ENCODE measurements around the gene SUPT16H.
"Not testable (repeated sequence)": the region's sequence is repeated elsewhere in the genome, so short reads cannot be mapped to it uniquely, and the experiment has no call there.

SUPT16H gene

GRCh38 chr14:21367582-21368144, 16.2 kb downstream of the SUPT16H start:
- DNase-seq (ENCODE audit: low read depth): no peak

- DNase-seq (ENCODE audit: low read depth): no peak
These were observed 27.3 kb downstream of the SUPT16H start for GRCh38 chr14:21356511-21356910.

GRCh38 chr14:21352587-21352986, 31.2 kb downstream of the SUPT16H start:
- no peak for DNase-seq (ENCODE audit: low read depth)

GRCh38 chr14:21350539-21350938, 33.3 kb downstream of the SUPT16H start:
- no peak for DNase-seq (ENCODE audit: low read depth)

GRCh38 chr14:21347201-21347600, 36.6 kb downstream of the SUPT16H start:
- DNase-seq (ENCODE audit: low read depth): no peak

GRCh38 chr14:21346532-21347135, 37.2 kb downstream of the SUPT16H start:
- no peak for DNase-seq (ENCODE audit: low read depth)

- no peak for DNase-seq (ENCODE audit: low read depth)
These were observed 40.6 kb downstream of the SUPT16H start for GRCh38 chr14:21343035-21343794.

GRCh38 chr14:21334202-21334906, 49.5 kb downstream of the SUPT16H start:
- no peak for DNase-seq (ENCODE audit: low read depth)

GRCh38 chr14:21332950-21333349, 50.9 kb downstream of the SUPT16H start:
- DNase-seq (ENCODE audit: low read depth): no peak

- DNase-seq (ENCODE audit: low read depth): no peak
These were observed 56.8 kb downstream of the SUPT16H start for GRCh38 chr14:21326972-21327371.

- DNase-seq (ENCODE audit: low read depth): no peak
These were observed 61.1 kb downstream of the SUPT16H start for GRCh38 chr14:21322716-21323115.

GRCh38 chr14:21320913-21321312, 62.9 kb downstream of the SUPT16H start:
- DNase-seq (ENCODE audit: low read depth): no peak

GRCh38 chr14:21317398-21317797, 66.4 kb downstream of the SUPT16H start:
- DNase-seq (ENCODE audit: low read depth): no peak

GRCh38 chr14:21313512-21313911, 70.3 kb downstream of the SUPT16H start:
- DNase-seq (ENCODE audit: low read depth): no peak

- no peak for DNase-seq (ENCODE audit: low read depth)
These were observed 72.2 kb downstream of the SUPT16H start for GRCh38 chr14:21311614-21312013.

GRCh38 chr14:21309956-21310355, 73.9 kb downstream of the SUPT16H start:
- DNase-seq (ENCODE audit: low read depth): no peak

- DNase-seq (ENCODE audit: low read depth): no peak
These were observed 74.6 kb downstream of the SUPT16H start for GRCh38 chr14:21309238-21309636.

- DNase-seq (ENCODE audit: low read depth): peak; percentile 47
These were observed 75.2 kb downstream of the SUPT16H start for GRCh38 chr14:21308479-21309237.

GRCh38 chr14:21308132-21308478, 75.7 kb downstream of the SUPT16H start:
- DNase-seq (ENCODE audit: low read depth): no peak

- no peak for DNase-seq (ENCODE audit: low read depth)
These were observed 76.2 kb downstream of the SUPT16H start for GRCh38 chr14:21307637-21308036.

- not testable (repeated sequence) for DNase-seq (ENCODE audit: low read depth)
These were observed 81.0 kb downstream of the SUPT16H start for GRCh38 chr14:21302836-21303140.

Data from activated T-cell treated with anti-CD3 and anti-CD28 coated beads for 1 hour (primary cell).